H1 (cell line): ENCODE data around the gene CTSK. TPM values are rescaled to one million over a fixed set of nuclear protein-coding genes. Genes with fewer than 3 reads are reported as not detected.

Experiments used
- CTCF ChIA-PET: fragments of 300-600 bp; sonication (Branson Sonifier 250); formaldehyde crosslinking; loops from one replicate; lab custom pipeline; 2021; ENCODE audit not compliant: partially characterized antibody; lab: Charles Lee
- POLR2A ChIA-PET: fragments of 300-600 bp; sonication (Branson Sonifier 250); formaldehyde crosslinking; loops from one replicate; lab custom pipeline; 2021; ENCODE audit warnings: inconsistent platforms; ENCODE audit not compliant: partially characterized antibody; lab: Charles Lee
- DNase-seq, 2 experiments: peaks; one replicate each; pipeline versions ENCODE4 v3.0.0 to v3.0.0-alpha.2; 2010 to 2022; ENCODE audit warnings: low spot score in 2 of 2, low read depth in 1 of 2, mixed read lengths in 1 of 2
- FAIRE-seq: peaks from 2 replicates; lab custom pipeline; 2011; peaks lifted over from hg19 to GRCh38; lab: Jason Lieb, UNC
- H2AFZ ChIP-seq: 2 replicates; pipeline ENCODE4 v1.8.1; 2012; ENCODE audit warnings: low read length, inconsistent platforms
- H2AK5ac ChIP-seq: 2 replicates; pipeline ENCODE4 v1.6.1; 2013; ENCODE audit warnings: low read depth, low read length
- H2BK120ac ChIP-seq: replicated peaks from 2 replicates; pipeline ENCODE3; 2013; ENCODE audit warnings: low read depth, low read length, inconsistent platforms
- H2BK12ac ChIP-seq: 2 replicates; pipeline ENCODE4 v1.6.1; 2013; ENCODE audit warnings: low read depth, low read length
- H2BK15ac ChIP-seq: 2 replicates; pipeline ENCODE4 v1.6.1; 2013; ENCODE audit warnings: low read length
- H2BK20ac ChIP-seq: 2 replicates; pipeline ENCODE4 v1.6.1; 2013; ENCODE audit warnings: low read length
- H2BK5ac ChIP-seq: 2 replicates; pipeline ENCODE4 v1.6.1; 2013; ENCODE audit warnings: low read depth, low read length
- H3K14ac ChIP-seq: 2 replicates; pipeline ENCODE4 v1.6.1; 2013; ENCODE audit warnings: inconsistent platforms; ENCODE audit not compliant: insufficient read length
- H3K18ac ChIP-seq: 2 replicates; pipeline ENCODE4 v1.6.1; 2013; ENCODE audit warnings: low read length; ENCODE audit errors: extremely low read depth
- H3K23ac ChIP-seq: 2 replicates; pipeline ENCODE4 v1.6.1; 2013; ENCODE audit warnings: inconsistent platforms; ENCODE audit not compliant: insufficient read length
- H3K23me2 ChIP-seq: 2 replicates; pipeline ENCODE4 v1.6.1; 2013; ENCODE audit warnings: low read depth, low read length
- H3K27ac ChIP-seq: 2 replicates; pipeline ENCODE4 v1.6.1; 2011; ENCODE audit warnings: low read depth, low read length, inconsistent platforms
- H3K27me3 ChIP-seq, 4 experiments: replicated peaks in 1 of 4; 1 replicate in 1 of 4; 2 replicates in 3 of 4; pipeline versions ENCODE4 v1.6.1 to v1.8.1; 2011 to 2013; ENCODE audit warnings: low read length in 3 of 4, mild to moderate bottlenecking in 3 of 4, inconsistent platforms in 2 of 4, mixed read lengths in 2 of 4, moderate library complexity in 1 of 4; ENCODE audit not compliant: control insufficient read depth in 3 of 4, insufficient read depth in 3 of 4; ENCODE audit errors: extremely low read depth in 1 of 4
- H3K36me3 ChIP-seq, 4 experiments: 2 replicates each; pipeline versions ENCODE4 v1.6.1 to v1.8.1; 2011 to 2013; ENCODE audit warnings: mild to moderate bottlenecking in 4 of 4, low read length in 3 of 4, moderate library complexity in 2 of 4, control low read depth in 1 of 4, inconsistent platforms in 1 of 4; ENCODE audit not compliant: insufficient read depth in 4 of 4, control insufficient read depth in 2 of 4
- H3K4ac ChIP-seq: replicated peaks from 2 replicates; pipeline ENCODE3; 2013; ENCODE audit warnings: low read length, low read depth, mixed read lengths, inconsistent platforms; ENCODE audit not compliant: insufficient read length
- H3K4me1 ChIP-seq, 4 experiments: replicated peaks in 1 of 4; 1 replicate in 1 of 4; 2 replicates in 3 of 4; pipeline versions ENCODE4 v1.6.1 to v1.8.1; 2011 to 2013; ENCODE audit warnings: low read length in 3 of 4, inconsistent platforms in 2 of 4, mixed read lengths in 1 of 4; ENCODE audit not compliant: insufficient read depth in 4 of 4, control insufficient read depth in 3 of 4
- H3K4me2 ChIP-seq, 2 experiments: 2 replicates each; pipeline versions ENCODE4 v1.6.1 to v1.8.1; 2011 to 2013; ENCODE audit warnings: low read depth in 2 of 2, low read length in 2 of 2, control low read depth in 1 of 2, inconsistent platforms in 1 of 2, mild to moderate bottlenecking in 1 of 2; ENCODE audit not compliant: insufficient read depth in 1 of 2
- H3K4me3 ChIP-seq, 4 experiments: fragments of 200-600, 300-600 bp in 1 of 4; sonication (generic), shearing (Covaris generic), sonication (Bioruptor Twin) in 1 of 4; 2 replicates each; pipeline versions ENCODE4 v1.5.1 to v1.8.1; 2011 to 2016; ENCODE audit warnings: low read length in 4 of 4, low read depth in 3 of 4, control low read depth in 2 of 4, inconsistent platforms in 2 of 4, mild to moderate bottlenecking in 2 of 4, mixed read lengths in 1 of 4, moderate library complexity in 1 of 4; ENCODE audit not compliant: insufficient read depth in 2 of 4; ENCODE audit errors: extremely low read depth in 1 of 4
- H3K56ac ChIP-seq: replicated peaks from 2 replicates; pipeline ENCODE3; 2013; ENCODE audit warnings: low read depth, mild to moderate bottlenecking, mixed read lengths, low read length, inconsistent platforms; ENCODE audit not compliant: insufficient read length
- H3K79me1 ChIP-seq: 2 replicates; pipeline ENCODE4 v1.6.1; 2013; ENCODE audit warnings: low read depth, low read length, control low read depth
- H3K79me2 ChIP-seq, 2 experiments: 2 replicates each; pipeline versions ENCODE4 v1.6.1 to v1.8.1; 2012 to 2013; ENCODE audit warnings: low read length in 2 of 2, mild to moderate bottlenecking in 2 of 2, inconsistent platforms in 1 of 2; ENCODE audit not compliant: insufficient read depth in 2 of 2, control insufficient read depth in 1 of 2
- H3K9ac ChIP-seq, 4 experiments: replicated peaks in 1 of 4; 1 replicate in 1 of 4; 2 replicates in 3 of 4; pipeline versions ENCODE4 v1.6.1 to v1.8.1; 2011 to 2013; ENCODE audit warnings: low read depth in 3 of 4, low read length in 3 of 4, control low read depth in 2 of 4, mild to moderate bottlenecking in 2 of 4, moderate library complexity in 2 of 4, inconsistent platforms in 1 of 4; ENCODE audit errors: extremely low read depth in 1 of 4
- H3K9me3 ChIP-seq, 2 experiments: 2 replicates each; pipeline versions ENCODE4 v1.6.1 to v1.8.1; 2012 to 2013; ENCODE audit warnings: mild to moderate bottlenecking in 2 of 2, moderate library complexity in 2 of 2, control low read depth in 1 of 2, inconsistent platforms in 1 of 2, low read depth in 1 of 2, low read length in 1 of 2, mixed read lengths in 1 of 2; ENCODE audit not compliant: insufficient read depth in 2 of 2
- H4K20me1 ChIP-seq, 2 experiments: replicated peaks in 1 of 2; 2 replicates each; pipeline versions ENCODE3 to v1.8.1; 2011 to 2013; ENCODE audit warnings: inconsistent platforms in 2 of 2, low read length in 2 of 2, mild to moderate bottlenecking in 1 of 2; ENCODE audit not compliant: insufficient read depth in 2 of 2, control insufficient read depth in 1 of 2
- H4K5ac ChIP-seq: 2 replicates; pipeline ENCODE4 v1.6.1; 2013; ENCODE audit warnings: low read length, low read depth, mixed read lengths, inconsistent platforms; ENCODE audit not compliant: insufficient read length
- H4K8ac ChIP-seq: 2 replicates; pipeline ENCODE4 v1.8.0; 2013; ENCODE audit warnings: mild to moderate bottlenecking, moderate library complexity, low read length, inconsistent platforms; ENCODE audit not compliant: insufficient read depth; ENCODE audit errors: extremely low read depth
- H4K91ac ChIP-seq: replicated peaks from 2 replicates; pipeline ENCODE3; 2013; ENCODE audit warnings: low read length, mixed read lengths, inconsistent platforms; ENCODE audit not compliant: insufficient read length
- CBX5 ChIP-seq: fragments of 300-800, 300-1000 bp; sonication (generic); IDR thresholded peaks from 2 replicates; pipeline ENCODE4 v1.7.1; 2016; ENCODE audit warnings: antibody characterized with exemption, low read length, low read depth
- CTCF ChIP-seq, 3 experiments: IDR thresholded peaks; 1 replicate in 2 of 3; 2 replicates in 1 of 3; pipeline versions ENCODE4 v1.5.1 to v1.6.1; 2011; ENCODE audit warnings: low read length in 3 of 3, mild to moderate bottlenecking in 3 of 3, inconsistent platforms in 2 of 3, low read depth in 1 of 3, moderate library complexity in 1 of 3; ENCODE audit not compliant: insufficient read depth in 1 of 3; ENCODE audit errors: control extremely low read depth in 1 of 3
- E2F6 ChIP-seq: IDR thresholded peaks from 2 replicates; pipeline ENCODE4 v1.6.1; 2012; ENCODE audit warnings: inconsistent platforms
- RAD21 ChIP-seq, 2 experiments: IDR thresholded peaks in 1 of 2; conservative IDR thresholded peaks in 1 of 2; 2 replicates each; pipeline ENCODE4 v1.6.1; 2011; ENCODE audit warnings: low read depth in 2 of 2, low read length in 2 of 2, improper control_type of control experiment in 1 of 2, inconsistent platforms in 1 of 2, mild to moderate bottlenecking in 1 of 2, moderate library complexity in 1 of 2
- SP2 ChIP-seq: IDR thresholded peaks from 2 replicates; pipeline ENCODE4 v1.6.1; 2012; ENCODE audit warnings: mild to moderate bottlenecking, low read length, inconsistent platforms
- WGBS, 2 experiments: shearing (Covaris generic) in 1 of 2; methylation state at CpG; one replicate each; pipeline versions ENCODE4 v1.1.6 to v1.1.7; 2013 to 2015; ENCODE audit warnings: low lambda C conversion rate in 2 of 2, mixed read lengths in 2 of 2, inconsistent platforms in 1 of 2, low coverage in 1 of 2, missing lambda C conversion rate in 1 of 2; ENCODE audit not compliant: insufficient replicate concordance in 2 of 2, insufficient coverage in 1 of 2, insufficient read length in 1 of 2; ENCODE audit errors: extremely low coverage in 1 of 2, missing lambda C conversion rate in 1 of 2; 5-methylcytosine and 5-hydroxymethylcytosine counted together
- polyA plus RNA-seq, 7 experiments: library from polyadenylated mRNA; depleted of rRNA in 3 of 7; stranded (reverse) in 5 of 7; unstranded in 2 of 7; fragments of >200 nt in 5 of 7; fragments of 200-250 nt in 2 of 7; gene quantifications; 1 replicate in 5 of 7; 2 replicates in 1 of 7; 4 replicates in 1 of 7; pipeline versions ENCODE4 v1.2.1 to v1.2.3, GENCODE V29; 2011 to 2013; ENCODE audit warnings: missing spikeins in 2 of 7, mixed read lengths in 2 of 7
- total RNA-seq: library from RNA; stranded (reverse); fragmentation: NEBNext Ultra II Directional; extraction: Animal tissue kit (Norgen Biotek cat#: 25700); gene quantifications from 2 replicates; pipeline ENCODE4 v1.2.1, GENCODE V29; 2021

Gene CTSK
- total and polyA plus RNA-seq, 2 of the 8 experiments (the other 6 are each of a cell fraction or from before 2014, with no cell fraction given), result 2.7 to 4.2 TPM

GRCh38 chr1:150813028-150813707 lies 5.1 kb upstream of the CTSK start:
- Histone ChIP-seq H4K5ac (no peak overlapping the region), H2BK20ac (no peak overlapping the region), H2BK5ac (0 out of 2 replicates have a peak overlapping the region, but pooled peaks have one; percentile 52), H2AK5ac (no peak overlapping the region), H3K9ac (no peak overlapping the region), H3K27ac (no peak overlapping the region), H4K8ac (no peak overlapping the region), H4K20me1 (no peaks in the 10 kb centered on the region), H3K23ac (no peak overlapping the region), H3K56ac (no peak overlapping the region), H3K9me3 (no peaks in the 10 kb centered on the region), H3K4ac (no peak overlapping the region), H2BK120ac (no peak overlapping the region), H2BK15ac (no peak overlapping the region), H3K79me1 (no peaks in the 10 kb centered on the region), H3K18ac (no peak overlapping the region), H3K4me2 (no peak overlapping the region), H3K36me3 (peaks cover 9 to 34% (median 21%) of the 10 kb centered on the region in 4 experiments), H3K27me3 (no peaks in the 10 kb centered on the region), H3K4me1 (peaks cover 0 to 2% (median under 1%) of the 10 kb centered on the region in 4 experiments; a peak in 3 of 7 replicates), H3K14ac (no peak overlapping the region), H2BK12ac (no peak overlapping the region), H2AFZ (no peak overlapping the region), H3K23me2 (no peaks in the 10 kb centered on the region), H3K4me3 (no peak overlapping the region), H3K79me2 (no peaks in the 10 kb centered on the region), H4K91ac (no peak overlapping the region)
- FAIRE-seq, result no peak
- peak; percentile 84 to 87 for TF ChIP-seq RAD21 (IDR thresholded peaks at IDR 0.05 in 1 of 2, conservative IDR thresholded peaks at IDR 0.05 in 1 of 2; ENCODE audit: low read depth in 2 of 2, low read length in 2 of 2)
- no peak for TF ChIP-seq E2F6
- TF ChIP-seq CBX5, result no peak
- no peak for TF ChIP-seq SP2
- TF ChIP-seq CTCF (IDR thresholded peaks at IDR 0.05; ENCODE audit: control extremely low read depth in 1 of 3, insufficient read depth in 1 of 3, low read depth in 1 of 3, low read length in 3 of 3), result peak; percentile 71 to 79 (median 78)
- peak in 1 of 2 experiments; percentile 29 for DNase-seq
- ChIA-PET POLR2A (interaction anchor here (0.6 to 1.5 kb wide), 2 partner anchors 157 to 276 kb away, joined by 3 to 4 read pairs; no protein-coding TSS in a partner anchor), CTCF (interaction anchor here (0.6 to 2.2 kb wide), 34 partner anchors 8 to 396 kb away, joined by 3 to 15 read pairs (median 3); partner anchors contain the start of genes CTSS and GOLPH3L)
- WGBS, 2 experiments, result 81% methylated on average over 4 of the region's 5 CpGs; no CpG with 5 or more reads in 1 of the 2 experiments
